ENCODE results near the gene C1QTNF12.

The C1QTNF12 gene

DNA sequence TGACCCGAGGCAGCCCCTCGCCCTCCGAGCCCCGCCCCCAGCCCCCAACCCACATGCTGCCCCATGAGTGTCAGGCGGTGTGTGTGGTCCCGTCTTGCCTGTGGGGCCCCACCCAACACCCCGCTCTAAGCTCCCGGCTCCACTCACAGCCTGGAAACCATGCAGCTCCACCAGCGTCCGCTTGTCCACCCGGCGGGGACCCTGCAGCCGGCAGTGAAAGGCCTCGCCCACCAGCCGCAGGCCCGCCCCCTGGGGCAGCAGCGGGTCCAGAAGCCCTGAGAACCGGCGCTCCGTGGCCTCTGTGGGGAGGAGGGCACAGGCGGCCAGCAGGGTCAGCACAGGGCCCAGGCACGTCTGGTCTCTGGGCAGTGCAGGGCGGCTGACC, 2.7 kb downstream of the C1QTNF12 start:
- Histone ChIP-seq H3K27me3 (ENCODE audit: insufficient read depth, poor library complexity, severe bottlenecking) (peaks cover 10% of the 10 kb centered on the region), H3K27ac (replicated peaks) (no peak overlapping the region), H3K4me3 (replicated peaks; ENCODE audit: insufficient read depth, low read length) (no peak overlapping the region)
- TF ChIP-seq GABPA (IDR thresholded peaks at IDR 0.05; ENCODE audit: low read depth): no peak
- no peak for TF ChIP-seq SPI1 (IDR thresholded peaks at IDR 0.05; ENCODE audit: borderline replicate concordance, low read depth)
- TF ChIP-seq, protein P1, sequence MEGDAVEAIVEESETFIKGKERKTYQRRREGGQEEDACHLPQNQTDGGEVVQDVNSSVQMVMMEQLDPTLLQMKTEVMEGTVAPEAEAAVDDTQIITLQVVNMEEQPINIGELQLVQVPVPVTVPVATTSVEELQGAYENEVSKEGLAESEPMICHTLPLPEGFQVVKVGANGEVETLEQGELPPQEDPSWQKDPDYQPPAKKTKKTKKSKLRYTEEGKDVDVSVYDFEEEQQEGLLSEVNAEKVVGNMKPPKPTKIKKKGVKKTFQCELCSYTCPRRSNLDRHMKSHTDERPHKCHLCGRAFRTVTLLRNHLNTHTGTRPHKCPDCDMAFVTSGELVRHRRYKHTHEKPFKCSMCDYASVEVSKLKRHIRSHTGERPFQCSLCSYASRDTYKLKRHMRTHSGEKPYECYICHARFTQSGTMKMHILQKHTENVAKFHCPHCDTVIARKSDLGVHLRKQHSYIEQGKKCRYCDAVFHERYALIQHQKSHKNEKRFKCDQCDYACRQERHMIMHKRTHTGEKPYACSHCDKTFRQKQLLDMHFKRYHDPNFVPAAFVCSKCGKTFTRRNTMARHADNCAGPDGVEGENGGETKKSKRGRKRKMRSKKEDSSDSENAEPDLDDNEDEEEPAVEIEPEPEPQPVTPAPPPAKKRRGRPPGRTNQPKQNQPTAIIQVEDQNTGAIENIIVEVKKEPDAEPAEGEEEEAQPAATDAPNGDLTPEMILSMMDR (IDR thresholded peaks at IDR 0.05; ENCODE audit: insufficient read depth, low read length): no peak
- TF ChIP-seq, protein P2, sequence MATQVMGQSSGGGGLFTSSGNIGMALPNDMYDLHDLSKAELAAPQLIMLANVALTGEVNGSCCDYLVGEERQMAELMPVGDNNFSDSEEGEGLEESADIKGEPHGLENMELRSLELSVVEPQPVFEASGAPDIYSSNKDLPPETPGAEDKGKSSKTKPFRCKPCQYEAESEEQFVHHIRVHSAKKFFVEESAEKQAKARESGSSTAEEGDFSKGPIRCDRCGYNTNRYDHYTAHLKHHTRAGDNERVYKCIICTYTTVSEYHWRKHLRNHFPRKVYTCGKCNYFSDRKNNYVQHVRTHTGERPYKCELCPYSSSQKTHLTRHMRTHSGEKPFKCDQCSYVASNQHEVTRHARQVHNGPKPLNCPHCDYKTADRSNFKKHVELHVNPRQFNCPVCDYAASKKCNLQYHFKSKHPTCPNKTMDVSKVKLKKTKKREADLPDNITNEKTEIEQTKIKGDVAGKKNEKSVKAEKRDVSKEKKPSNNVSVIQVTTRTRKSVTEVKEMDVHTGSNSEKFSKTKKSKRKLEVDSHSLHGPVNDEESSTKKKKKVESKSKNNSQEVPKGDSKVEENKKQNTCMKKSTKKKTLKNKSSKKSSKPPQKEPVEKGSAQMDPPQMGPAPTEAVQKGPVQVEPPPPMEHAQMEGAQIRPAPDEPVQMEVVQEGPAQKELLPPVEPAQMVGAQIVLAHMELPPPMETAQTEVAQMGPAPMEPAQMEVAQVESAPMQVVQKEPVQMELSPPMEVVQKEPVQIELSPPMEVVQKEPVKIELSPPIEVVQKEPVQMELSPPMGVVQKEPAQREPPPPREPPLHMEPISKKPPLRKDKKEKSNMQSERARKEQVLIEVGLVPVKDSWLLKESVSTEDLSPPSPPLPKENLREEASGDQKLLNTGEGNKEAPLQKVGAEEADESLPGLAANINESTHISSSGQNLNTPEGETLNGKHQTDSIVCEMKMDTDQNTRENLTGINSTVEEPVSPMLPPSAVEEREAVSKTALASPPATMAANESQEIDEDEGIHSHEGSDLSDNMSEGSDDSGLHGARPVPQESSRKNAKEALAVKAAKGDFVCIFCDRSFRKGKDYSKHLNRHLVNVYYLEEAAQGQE (IDR thresholded peaks at IDR 0.05; ENCODE audit: insufficient replicate concordance, low read depth): no peak
- no peak for TF ChIP-seq POLR2AphosphoS5 (IDR thresholded peaks at IDR 0.05; ENCODE audit: low read depth)
- no peak for DNase-seq (ENCODE audit: low read depth in 1 of 2, low spot score in 1 of 2)

DNA sequence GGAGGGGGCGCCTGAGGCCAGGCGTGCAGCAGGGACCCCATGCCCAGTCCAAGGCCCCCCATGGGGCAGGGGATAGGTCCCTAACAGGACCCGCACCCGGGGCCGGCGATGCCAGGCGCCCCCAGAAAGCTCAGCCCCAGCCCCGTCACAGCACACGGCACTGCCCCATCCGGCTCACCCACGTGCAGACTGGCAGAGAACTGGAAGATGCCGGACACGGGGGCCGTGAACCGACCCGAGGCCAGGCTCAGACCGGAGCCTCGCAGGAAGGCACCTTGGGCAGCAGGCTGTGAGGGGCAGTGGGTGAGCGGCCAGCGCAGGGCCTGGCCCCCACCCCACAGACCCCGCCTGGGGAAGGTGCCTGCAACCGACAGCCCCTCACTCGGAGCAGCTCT, 3.3 kb downstream of the C1QTNF12 start:
- H3K27me3 ChIP-seq (ENCODE audit: insufficient read depth, poor library complexity, severe bottlenecking): peaks cover 15% of the 10 kb centered on the region
- H3K27ac ChIP-seq (replicated peaks): no peak overlapping the region
- no peak overlapping the region for H3K4me3 ChIP-seq (replicated peaks; ENCODE audit: insufficient read depth, low read length)
- DNase-seq (ENCODE audit: low read depth in 1 of 2, low spot score in 1 of 2): no peak
- TF ChIP-seq, protein P1 (IDR thresholded peaks at IDR 0.05; ENCODE audit: insufficient read depth, low read length): no peak
- TF ChIP-seq POLR2AphosphoS5 (IDR thresholded peaks at IDR 0.05; ENCODE audit: low read depth) (no peak), SPI1 (IDR thresholded peaks at IDR 0.05; ENCODE audit: borderline replicate concordance, low read depth) (no peak), GABPA (IDR thresholded peaks at IDR 0.05; ENCODE audit: low read depth) (no peak)
- TF ChIP-seq, protein P2 (IDR thresholded peaks at IDR 0.05; ENCODE audit: insufficient replicate concordance, low read depth): no peak

DNA sequence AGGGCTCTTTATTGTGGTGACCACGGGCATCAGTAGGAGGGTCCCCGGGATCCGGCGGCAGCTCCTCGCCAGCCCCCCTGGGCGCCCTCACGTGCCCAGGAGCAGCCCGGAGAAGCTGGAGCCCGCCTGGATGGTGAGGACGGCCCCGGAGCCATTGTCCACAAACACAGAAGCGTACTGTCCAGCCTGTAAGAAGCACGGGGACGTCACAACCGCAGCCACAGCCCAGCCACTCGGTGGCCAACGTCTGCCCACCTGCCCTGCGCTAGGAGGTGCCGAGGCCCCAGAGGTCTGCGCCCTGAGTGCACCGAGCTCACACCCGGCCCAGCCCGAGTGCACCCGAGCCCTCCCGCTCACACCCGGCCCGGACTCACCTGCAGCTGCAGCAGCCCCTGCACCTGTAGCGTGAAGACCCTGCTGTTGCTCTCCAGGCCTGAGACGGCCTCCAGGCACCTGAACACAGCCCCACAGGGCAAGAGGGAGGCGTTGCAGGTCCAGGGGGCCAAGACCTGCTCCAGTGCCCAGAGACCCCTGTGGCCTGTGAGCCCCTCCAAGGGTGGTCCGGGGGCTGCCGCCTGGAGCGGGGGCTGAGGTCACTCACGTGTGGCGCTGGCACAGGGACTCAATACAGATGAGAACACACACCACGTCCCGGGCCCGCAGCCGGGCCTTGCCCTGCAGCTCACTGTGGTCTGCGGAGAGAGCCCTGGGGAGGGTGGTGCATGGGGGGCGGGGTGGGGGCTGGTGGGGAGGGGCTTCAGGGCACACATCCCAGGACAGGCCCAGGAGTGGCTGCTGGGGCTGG, 3.9 kb downstream of the C1QTNF12 start:
- no peak for DNase-seq (ENCODE audit: low read depth in 1 of 2, low spot score in 1 of 2)
- H3K27me3 ChIP-seq (ENCODE audit: insufficient read depth, poor library complexity, severe bottlenecking): peaks cover 21% of the 10 kb centered on the region
- no peak overlapping the region for H3K4me3 ChIP-seq (replicated peaks; ENCODE audit: insufficient read depth, low read length)
- no peak overlapping the region for H3K27ac ChIP-seq (replicated peaks)
- TF ChIP-seq GABPA (IDR thresholded peaks at IDR 0.05; ENCODE audit: low read depth): no peak
- TF ChIP-seq SPI1 (IDR thresholded peaks at IDR 0.05; ENCODE audit: borderline replicate concordance, low read depth): no peak
- TF ChIP-seq, protein P1 (IDR thresholded peaks at IDR 0.05; ENCODE audit: insufficient read depth, low read length): no peak
- no peak for TF ChIP-seq POLR2AphosphoS5 (IDR thresholded peaks at IDR 0.05; ENCODE audit: low read depth)
- TF ChIP-seq, protein P2 (IDR thresholded peaks at IDR 0.05; ENCODE audit: insufficient replicate concordance, low read depth): no peak

All from HL-60 (cell line).